T47D (cell line): ENCODE measurements around the gene NOM1.

Source experiments
- DNase-seq, 2 experiments: peaks; one replicate each; pipeline versions ENCODE4 v3.0.0 to v3.0.0-alpha.2; 2011 to 2012; ENCODE audit warnings: low read depth in 1 of 2, low spot score in 1 of 2
- JUND ChIP-seq: IDR thresholded peaks from 2 replicates; pipeline ENCODE4 v1.6.1; 2012; ENCODE audit warnings: low read depth
- in situ Hi-C: cut with HindIII; loops from 2 replicates; pipeline ENCODE4 v1.10.0; 2016; ENCODE audit warnings: low sequenced_read_pairs, low pct_unique_long_range_greater_than_20kb

NOM1 gene

DNA sequence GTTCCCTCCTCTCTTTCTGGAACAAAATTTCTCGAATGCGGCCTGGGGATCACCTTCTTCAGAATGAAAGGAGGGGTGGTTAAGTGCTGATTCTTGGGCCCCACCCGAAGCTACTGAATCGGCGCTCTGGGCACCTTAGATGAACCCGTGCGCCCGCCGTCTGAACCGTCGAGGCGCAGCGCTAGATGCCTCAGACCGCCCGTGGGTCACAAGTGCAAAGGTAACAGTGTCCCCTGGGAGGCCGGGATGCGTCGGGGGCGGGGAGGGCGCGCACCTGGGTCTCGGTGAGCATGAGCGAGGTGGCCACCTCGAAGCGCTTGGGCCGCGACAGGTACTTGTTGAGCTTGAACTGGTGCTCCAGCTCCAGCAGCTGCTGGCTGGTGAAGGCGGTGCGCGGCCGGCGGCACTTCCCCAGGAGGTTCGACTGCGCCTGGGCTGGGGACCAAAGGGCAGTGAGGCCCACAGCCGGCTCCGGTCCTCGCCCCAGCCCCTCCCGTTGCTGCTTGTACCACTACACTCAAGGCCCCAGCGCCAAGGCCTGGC, 56.8 kb downstream of the NOM1 start:
- in situ Hi-C loops = no loop called here
- no peak for DNase-seq
- TF ChIP-seq JUND = no peak

DNA sequence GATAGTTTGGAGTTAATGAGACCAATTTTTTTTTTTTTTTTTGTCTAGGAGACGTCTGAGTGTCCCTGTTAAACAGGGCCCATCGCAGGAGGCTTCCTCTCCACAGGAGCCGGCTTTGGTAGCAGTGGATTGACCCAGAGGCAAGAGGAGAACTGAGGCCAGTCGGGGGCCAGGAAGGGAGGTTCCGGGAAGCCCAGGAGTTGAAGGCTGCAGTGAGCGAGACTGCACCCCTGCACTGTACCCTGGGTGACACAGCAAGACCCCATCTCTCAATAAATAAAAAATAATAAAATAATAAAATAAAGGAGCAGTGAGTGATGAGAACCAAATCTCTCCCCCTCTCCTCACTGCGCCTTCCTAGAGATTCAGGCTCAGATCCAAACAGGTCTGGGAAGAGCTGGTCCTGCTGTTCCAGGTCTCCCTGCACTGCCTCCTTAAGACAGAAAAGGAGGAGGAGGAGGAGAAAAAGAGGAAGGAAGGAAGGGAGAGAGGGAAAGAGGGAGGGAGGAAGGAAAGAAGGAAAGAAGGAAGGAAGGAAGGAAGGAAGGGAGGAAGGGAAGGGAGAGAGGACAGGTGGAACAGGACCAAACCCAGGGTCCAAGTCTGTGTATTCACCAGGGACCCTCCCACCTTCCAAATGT, 57.4 kb downstream of the NOM1 start:
- in situ Hi-C loops = no loop called here
- peak in 1 of 2 experiments; percentile 48 for DNase-seq

DNA sequence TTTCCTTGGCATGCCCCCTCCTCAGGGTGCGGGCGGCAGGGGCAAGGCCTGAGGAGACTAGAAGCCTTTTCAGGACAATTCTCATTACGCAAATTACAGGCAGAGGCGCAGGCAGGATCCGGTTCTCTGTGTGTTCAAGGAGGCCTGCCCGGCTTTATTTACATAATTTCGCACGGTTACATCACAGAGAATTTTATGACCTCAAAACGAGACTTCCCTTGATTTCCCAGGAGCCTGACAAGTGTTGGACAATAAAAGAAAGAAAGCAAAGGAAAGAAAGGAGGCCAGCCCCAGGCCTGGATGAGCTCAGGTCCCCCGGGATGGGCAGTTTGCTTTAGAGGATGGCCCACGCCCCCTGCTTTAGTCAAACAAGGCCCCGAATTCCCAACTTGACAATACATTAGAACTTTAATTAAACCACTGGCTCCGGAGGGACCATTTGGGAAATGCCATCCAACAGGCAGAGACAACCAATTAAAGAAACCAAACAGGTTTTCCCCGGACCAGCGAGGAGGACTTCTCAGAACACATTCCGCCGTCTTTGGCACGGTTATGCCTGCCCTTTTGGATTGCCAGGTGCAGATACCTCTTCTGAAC, 58.1 kb downstream of the NOM1 start:
- TF ChIP-seq JUND = no peak
- DNase-seq = peak; percentile 85 to 86
- in situ Hi-C loops = no loop called here

More for the DNA sequence above, 57.4 kb downstream of the NOM1 start:
- no peak for TF ChIP-seq JUND

DNA sequence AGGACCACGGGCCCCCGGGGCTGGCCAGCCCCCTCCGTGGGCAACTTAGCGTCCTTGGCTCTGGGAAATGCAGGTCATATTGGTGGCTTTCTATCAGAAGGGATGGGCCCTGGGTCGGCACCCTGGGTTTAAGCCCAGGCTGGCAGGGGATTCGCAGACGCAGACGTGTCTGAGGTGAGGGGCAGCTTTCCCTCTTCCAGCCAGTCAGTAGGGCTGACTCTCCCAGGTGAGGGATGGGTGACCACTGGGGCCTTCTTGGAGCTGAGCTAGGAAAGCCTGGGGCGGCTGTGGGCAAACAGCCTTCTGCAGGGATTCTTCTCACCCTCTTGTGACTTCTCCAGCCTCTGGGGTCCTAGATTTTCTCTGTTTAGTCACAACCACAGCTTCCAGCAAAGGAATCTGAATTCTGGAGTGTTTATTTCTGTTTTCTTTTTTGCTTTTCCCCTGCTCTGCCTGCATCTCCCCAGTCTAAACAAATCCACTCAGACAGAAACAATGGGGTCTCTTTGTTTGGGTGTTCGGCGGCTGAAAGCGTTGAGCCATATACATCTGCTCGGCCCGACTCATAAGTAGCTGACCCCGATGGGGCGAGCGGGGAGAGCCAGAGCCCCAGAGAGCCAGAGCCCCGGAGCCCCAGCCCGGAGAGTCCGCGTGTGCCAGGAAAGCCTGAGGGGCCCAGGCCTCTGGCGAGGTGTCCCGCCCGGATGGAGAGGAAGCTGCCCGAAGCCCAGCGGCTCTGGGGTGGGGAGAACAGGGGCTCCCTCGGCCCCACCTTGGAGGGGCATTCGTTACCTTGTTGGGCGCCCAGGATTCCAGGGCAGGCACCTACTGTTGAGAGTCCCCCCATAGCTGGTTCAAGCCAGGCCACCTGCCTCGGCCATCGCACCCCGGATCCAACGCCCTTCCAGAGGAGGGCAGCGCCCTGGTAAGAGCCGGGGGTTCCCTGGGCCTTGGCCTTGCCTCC, 59.0 kb downstream of the NOM1 start:
- in situ Hi-C loops = no loop called here
- no peak for TF ChIP-seq JUND
- peak in 1 of 2 experiments; percentile 54 for DNase-seq

DNA sequence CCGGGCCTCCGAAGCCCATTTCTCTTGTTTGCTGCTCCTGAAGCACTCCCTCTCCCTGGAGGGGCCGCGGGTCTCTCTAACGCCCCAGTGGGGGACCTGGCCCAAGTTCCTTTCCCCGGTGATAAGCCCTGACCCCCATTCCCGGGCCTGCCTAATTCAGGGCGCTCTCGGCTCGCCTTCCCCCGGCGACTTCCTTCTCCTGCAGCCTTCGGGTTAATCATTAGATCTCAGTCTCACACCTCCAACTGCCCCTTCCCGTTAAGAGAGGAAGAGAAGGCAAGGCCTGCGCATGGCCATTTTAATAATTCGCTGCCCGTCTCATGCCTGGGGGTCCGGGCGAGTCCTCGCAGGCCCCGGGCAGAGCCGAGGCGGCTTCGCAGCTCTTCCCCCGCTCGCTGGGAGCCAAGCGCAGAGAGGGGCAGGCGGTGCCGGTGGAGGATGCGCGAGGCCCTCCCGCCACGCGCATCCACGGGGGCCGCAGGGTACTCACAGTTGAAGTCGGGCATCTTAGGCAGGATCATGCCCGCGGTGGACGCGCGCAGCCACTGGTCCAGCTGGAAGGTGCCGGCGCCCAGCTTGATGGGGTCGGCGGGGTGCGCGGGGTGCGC, 59.8 kb downstream of the NOM1 start:
- in situ Hi-C loops = no loop called here
- TF ChIP-seq JUND = no peak
- DNase-seq = peak in 1 of 2 experiments; percentile 30

DNA sequence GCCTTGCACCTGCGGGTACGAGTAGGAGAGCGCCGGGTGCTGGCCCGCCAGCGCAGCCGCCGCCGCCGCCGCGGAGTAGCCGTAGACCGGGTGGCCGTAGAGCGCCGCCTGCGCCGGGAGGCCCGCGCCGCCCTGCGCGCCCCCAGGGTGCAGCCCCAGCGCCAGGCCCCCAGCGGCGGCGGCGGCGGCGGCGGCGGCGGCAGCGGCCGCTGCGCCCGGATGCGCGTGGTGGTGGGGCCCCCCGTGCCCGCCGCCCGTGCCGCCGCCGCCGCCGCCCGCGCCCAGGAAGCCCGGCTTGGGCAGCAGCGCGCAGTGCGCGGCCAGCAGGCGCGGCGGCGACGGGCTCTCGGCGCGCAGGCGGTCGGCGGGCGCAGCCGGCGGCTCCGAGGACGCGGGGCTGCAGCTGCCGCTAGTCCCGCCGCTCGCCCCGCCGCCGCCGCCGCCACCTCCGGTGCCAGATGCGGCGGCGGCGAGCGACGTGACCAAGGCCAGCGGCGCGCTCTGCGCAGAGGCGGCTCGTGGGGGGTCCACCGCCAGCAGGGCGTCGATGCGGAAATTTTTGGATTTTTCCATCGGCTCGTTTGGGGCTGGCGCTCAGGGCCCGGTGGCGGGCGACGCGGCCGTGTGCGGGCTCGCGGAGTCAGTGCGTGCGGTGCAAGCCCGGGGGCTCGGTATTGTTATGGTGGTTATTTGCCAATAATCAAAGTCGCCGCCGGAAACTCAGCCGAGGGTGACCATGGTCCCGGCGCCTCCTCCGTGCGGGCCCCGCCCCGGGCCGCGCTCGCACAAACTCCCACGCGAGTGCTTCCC, 60.5 kb downstream of the NOM1 start:
- TF ChIP-seq JUND = no peak
- no peak for DNase-seq
- in situ Hi-C loops = no loop called here

DNA sequence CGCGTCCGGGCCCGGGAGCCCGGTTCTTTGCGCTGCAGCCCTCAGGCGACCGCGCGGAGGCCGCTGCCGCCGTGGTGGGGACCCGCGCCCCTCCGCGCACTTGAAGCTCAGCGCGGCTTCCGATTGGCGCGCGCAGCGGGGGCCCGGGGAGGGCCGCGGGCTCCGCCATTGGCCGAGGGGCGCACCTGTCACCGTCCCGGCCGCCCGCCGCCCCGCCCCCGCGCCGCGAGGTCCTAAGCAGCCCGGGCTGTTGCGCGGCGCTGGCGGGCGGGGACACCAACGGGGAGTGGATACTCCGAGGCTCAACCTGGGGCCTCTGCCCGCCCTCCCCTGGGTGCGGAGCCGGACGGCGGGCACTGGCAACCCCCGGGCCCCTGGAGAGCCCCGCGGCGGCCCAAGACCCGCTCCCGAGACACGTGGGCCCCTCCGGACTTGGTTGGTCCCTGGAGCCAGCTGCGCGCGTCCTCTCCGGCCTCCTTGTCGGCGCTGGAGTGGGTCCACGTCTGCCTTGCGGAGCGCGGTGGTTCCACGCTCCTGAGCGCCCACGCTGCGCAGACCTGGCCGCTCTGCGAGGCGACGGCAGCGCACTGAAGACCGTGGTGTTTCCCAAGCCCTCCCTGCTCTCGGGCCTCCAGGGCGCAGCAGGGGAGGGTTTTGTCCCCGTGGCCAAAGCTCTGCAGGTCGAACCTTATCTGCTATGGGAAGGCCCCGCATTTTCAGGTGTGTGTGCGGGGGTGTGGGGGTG, 61.2 kb downstream of the NOM1 start, which contains the start of gene MNX1:
Gene MNX1 (minus strand): TSS at position 76 of the 745 bp plus-strand sequence. CDS start 313 bp downstream, outside the sequence.
- TF ChIP-seq JUND = no peak
- in situ Hi-C loops = no loop called here
- DNase-seq = peak; percentile 91 to 98

DNA sequence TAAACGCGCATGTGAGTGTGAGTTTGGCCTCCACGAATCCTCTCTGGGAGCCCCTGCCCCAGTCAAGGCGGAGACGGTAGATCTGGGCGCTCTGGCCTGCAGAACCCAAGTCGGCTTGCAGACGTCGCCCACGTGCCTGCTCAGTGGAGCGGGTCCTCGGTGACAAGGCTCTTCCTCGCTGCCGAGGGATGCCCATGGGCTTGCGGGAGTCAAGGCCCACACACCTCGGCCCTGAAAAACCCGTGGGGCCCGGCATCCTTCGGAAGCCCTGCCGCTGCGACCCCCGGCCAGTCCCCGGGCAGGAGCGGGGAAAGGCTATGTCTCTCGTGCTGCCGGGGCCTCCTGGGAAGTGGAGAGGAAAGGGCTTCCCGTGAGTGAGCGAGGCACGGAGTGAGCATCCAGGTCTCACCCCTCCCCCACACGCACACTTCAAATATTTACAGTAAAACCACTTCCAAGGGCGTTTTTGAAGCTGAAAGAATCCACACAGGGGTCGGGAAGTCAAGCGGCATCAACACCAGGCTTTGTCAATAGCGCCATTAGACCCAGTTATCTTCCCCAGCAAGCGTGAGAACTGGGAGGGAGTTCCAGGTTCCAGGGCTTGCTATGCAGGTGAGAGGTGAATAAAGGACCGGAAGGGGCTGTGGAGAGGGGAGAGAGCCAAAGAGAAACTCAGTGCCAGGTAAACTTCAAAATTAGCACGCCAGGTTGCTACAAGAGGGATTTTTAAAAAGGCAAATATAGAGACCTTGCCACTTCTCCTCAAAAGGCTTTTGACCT, 62.0 kb downstream of the NOM1 start:
- no peak for TF ChIP-seq JUND
- in situ Hi-C loops = no loop called here
- no peak for DNase-seq

DNA sequence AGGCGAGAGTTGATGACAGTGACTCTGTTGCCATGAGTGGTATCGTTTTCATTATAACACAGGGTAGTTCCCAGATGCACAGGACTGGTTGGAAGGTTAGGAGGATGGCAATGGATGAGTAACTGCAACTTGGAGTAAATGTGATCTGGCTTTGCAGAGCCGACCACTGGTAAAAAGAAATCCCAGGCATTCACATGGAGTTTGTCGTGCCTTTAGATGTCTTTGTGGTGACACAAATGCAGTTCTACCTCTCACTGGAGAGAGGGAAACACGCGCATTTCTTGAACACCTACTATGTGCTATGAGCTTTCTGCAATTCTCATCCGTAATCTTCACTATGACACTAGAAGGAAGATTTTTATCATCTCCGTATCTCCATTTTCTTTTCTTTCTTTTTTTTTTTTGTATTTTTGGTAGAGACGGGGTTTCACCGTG, 62.6 kb downstream of the NOM1 start:
- DNase-seq = no peak
- in situ Hi-C loops = no loop called here
- TF ChIP-seq JUND = no peak

DNA sequence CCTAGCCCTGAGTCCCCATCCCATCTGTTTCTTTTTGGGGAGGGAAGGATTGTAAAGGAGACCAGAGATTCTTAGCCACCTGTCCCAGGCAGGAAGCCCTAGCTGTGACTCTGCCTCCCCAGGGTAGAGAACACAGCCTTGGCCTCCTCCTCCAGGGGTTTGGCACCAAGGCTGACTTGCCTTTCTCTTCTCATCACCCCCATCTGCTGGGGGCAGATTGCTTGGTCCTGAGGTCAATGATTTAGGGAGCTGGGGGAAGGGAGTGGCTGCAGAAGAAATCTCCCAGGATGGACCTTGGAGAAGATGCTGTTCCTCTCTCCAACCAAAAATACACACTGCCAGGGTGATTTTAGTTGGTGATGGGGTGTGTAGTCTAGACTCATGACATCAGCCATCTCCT, 63.6 kb downstream of the NOM1 start:
- TF ChIP-seq JUND = no peak
- in situ Hi-C loops = no loop called here
- DNase-seq = no peak
